DND-41 (cell line): Measurements from ENCODE around the gene HS3ST3A1.

ENCODE experiments used
- ATAC-seq: fragments of 200-7000 bp; cut with Tn5 transposase; 3 replicates; pipeline ENCODE4 v1.9.1; 2021; ENCODE audit warnings: low read depth; ENCODE audit not compliant: insufficient read depth
- DNase-seq: peaks from one replicate; pipeline ENCODE4 v3.0.0-alpha.2; 2020
- H2AFZ ChIP-seq: 2 replicates; pipeline ENCODE4 v1.6.0; 2012; ENCODE audit warnings: low read depth, low read length
- H3K27ac ChIP-seq: 2 replicates; pipeline ENCODE4 v1.5.1; 2012; ENCODE audit warnings: low read length, inconsistent platforms
- H3K27me3 ChIP-seq: fragments of 200-600 bp; sonication (generic); 2 replicates; pipeline ENCODE4 v1.6.0; 2012; ENCODE audit warnings: low read length, mild to moderate bottlenecking, inconsistent platforms; ENCODE audit not compliant: insufficient read depth, poor library complexity
- H3K36me3 ChIP-seq: 2 replicates; pipeline ENCODE4 v1.5.1; 2012; ENCODE audit warnings: low read length, inconsistent platforms; ENCODE audit not compliant: insufficient read depth
- H3K4me1 ChIP-seq: 2 replicates; pipeline ENCODE4 v1.5.1; 2012; ENCODE audit warnings: mild to moderate bottlenecking, low read length; ENCODE audit not compliant: insufficient read depth
- H3K4me2 ChIP-seq: 2 replicates; pipeline ENCODE4 v1.6.0; 2012; ENCODE audit warnings: mild to moderate bottlenecking, moderate library complexity, low read length, inconsistent platforms; ENCODE audit not compliant: insufficient read depth
- H3K4me3 ChIP-seq, 2 experiments: fragments of 200-600 bp in 1 of 2; shearing (Covaris generic) in 1 of 2; 2 replicates each; pipeline ENCODE4 v1.5.1; 2012 to 2016; ENCODE audit warnings: inconsistent platforms in 2 of 2, low read length in 2 of 2, mild to moderate bottlenecking in 2 of 2, low read depth in 1 of 2, moderate library complexity in 1 of 2
- H3K79me2 ChIP-seq: 2 replicates; pipeline ENCODE4 v1.6.0; 2012; ENCODE audit warnings: low read length, inconsistent platforms; ENCODE audit not compliant: insufficient read depth
- H3K9ac ChIP-seq: 2 replicates; pipeline ENCODE4 v1.6.0; 2012; ENCODE audit warnings: low read depth, mild to moderate bottlenecking, inconsistent platforms, low read length, moderate library complexity
- H3K9me3 ChIP-seq: 2 replicates; pipeline ENCODE4 v1.5.1; 2012; ENCODE audit warnings: low read length, moderate library complexity, mild to moderate bottlenecking, inconsistent platforms; ENCODE audit not compliant: insufficient read depth, severe bottlenecking
- H4K20me1 ChIP-seq: 2 replicates; pipeline ENCODE4 v1.6.0; 2012; ENCODE audit warnings: low read length; ENCODE audit not compliant: insufficient read depth
- EZH2 ChIP-seq: IDR thresholded peaks from 3 replicates; pipeline ENCODE4 v1.6.1; 2012; ENCODE audit warnings: borderline replicate concordance, low read depth, mild to moderate bottlenecking, moderate library complexity, low read length, inconsistent platforms; ENCODE audit not compliant: severe bottlenecking
- TF ChIP-seq, protein P1 (sequence below): IDR thresholded peaks from 2 replicates; pipeline ENCODE4 v1.5.1; 2012; ENCODE audit warnings: borderline replicate concordance, low read length, moderate library complexity, mild to moderate bottlenecking; ENCODE audit not compliant: poor library complexity, severe bottlenecking; ENCODE audit errors: extremely low read depth

Gene HS3ST3A1

DNA sequence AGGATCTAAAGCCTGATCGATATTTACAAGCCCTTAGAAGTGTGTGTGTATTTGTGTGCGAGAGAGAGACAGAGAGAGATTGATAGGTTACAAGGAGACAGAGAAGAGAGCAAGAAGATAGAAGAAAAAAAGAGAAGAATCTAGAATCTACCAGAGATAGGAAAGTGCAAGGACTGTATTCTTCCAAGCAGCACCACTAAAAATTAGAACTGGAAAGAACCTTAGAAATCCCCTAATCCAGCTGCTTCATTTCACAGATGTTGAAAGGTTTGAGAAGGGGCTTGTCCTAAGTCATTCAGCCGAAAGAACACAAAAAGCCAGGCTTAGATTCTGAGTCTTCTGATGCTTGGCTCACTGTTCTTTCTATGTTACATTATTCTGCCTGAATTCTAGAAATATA is 92.2 kb downstream of the HS3ST3A1 start:
- DNase-seq (no peak), ATAC-seq (no peak)
- no peak for TF ChIP-seq EZH2
- TF ChIP-seq, protein P1, sequence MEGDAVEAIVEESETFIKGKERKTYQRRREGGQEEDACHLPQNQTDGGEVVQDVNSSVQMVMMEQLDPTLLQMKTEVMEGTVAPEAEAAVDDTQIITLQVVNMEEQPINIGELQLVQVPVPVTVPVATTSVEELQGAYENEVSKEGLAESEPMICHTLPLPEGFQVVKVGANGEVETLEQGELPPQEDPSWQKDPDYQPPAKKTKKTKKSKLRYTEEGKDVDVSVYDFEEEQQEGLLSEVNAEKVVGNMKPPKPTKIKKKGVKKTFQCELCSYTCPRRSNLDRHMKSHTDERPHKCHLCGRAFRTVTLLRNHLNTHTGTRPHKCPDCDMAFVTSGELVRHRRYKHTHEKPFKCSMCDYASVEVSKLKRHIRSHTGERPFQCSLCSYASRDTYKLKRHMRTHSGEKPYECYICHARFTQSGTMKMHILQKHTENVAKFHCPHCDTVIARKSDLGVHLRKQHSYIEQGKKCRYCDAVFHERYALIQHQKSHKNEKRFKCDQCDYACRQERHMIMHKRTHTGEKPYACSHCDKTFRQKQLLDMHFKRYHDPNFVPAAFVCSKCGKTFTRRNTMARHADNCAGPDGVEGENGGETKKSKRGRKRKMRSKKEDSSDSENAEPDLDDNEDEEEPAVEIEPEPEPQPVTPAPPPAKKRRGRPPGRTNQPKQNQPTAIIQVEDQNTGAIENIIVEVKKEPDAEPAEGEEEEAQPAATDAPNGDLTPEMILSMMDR: no peak
- Histone ChIP-seq H3K4me1 (no peaks in the 10 kb centered on the region), H4K20me1 (no peaks in the 10 kb centered on the region), H3K4me2 (no peak overlapping the region), H3K36me3 (no peaks in the 10 kb centered on the region), H2AFZ (no peak overlapping the region), H3K4me3 (no peak overlapping the region), H3K79me2 (no peaks in the 10 kb centered on the region), H3K27ac (no peak overlapping the region), H3K9me3 (no peaks in the 10 kb centered on the region), H3K27me3 (no peaks in the 10 kb centered on the region), H3K9ac (no peak overlapping the region)

DNA sequence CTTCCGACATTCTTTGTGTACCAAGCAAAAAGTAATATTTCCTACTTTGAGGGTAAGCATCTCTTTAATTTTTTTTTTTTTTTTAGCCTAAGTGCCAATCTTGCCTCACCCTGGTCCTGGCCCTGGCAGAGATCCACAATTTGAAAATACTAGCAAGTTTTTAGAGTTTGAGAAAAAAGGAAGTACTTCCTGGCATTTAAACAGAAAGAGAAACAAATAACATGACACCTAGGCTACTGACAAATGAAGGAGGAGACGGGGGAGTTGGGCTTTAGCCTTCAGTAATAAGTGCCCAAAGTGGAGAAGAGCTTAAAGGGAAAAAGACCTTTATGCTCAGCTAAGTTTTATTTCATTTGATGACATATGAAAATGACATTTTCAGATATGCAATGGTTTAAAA is 92.8 kb downstream of the HS3ST3A1 start:
- no peak overlapping the region for H2AFZ ChIP-seq
- H3K27ac ChIP-seq: no peak overlapping the region
- ATAC-seq: no peak
- TF ChIP-seq, protein P1: no peak
- TF ChIP-seq EZH2: no peak
- no peaks in the 10 kb centered on the region for H4K20me1 ChIP-seq
- no peak overlapping the region for H3K4me2 ChIP-seq
- no peaks in the 10 kb centered on the region for H3K79me2 ChIP-seq
- no peak for DNase-seq
- H3K9ac ChIP-seq: no peak overlapping the region
- H3K4me3 ChIP-seq: no peak overlapping the region
- no peaks in the 10 kb centered on the region for H3K36me3 ChIP-seq
- no peaks in the 10 kb centered on the region for H3K9me3 ChIP-seq
- no peaks in the 10 kb centered on the region for H3K4me1 ChIP-seq
- H3K27me3 ChIP-seq: no peaks in the 10 kb centered on the region

- Histone ChIP-seq H3K9ac (no peak overlapping the region), H3K4me3 (no peak overlapping the region), H3K4me2 (no peak overlapping the region), H3K36me3 (no peaks in the 10 kb centered on the region), H3K27me3 (no peaks in the 10 kb centered on the region), H3K79me2 (no peaks in the 10 kb centered on the region), H3K4me1 (no peaks in the 10 kb centered on the region), H3K9me3 (no peaks in the 10 kb centered on the region), H2AFZ (no peak overlapping the region), H3K27ac (no peak overlapping the region), H4K20me1 (no peaks in the 10 kb centered on the region)
- no peak for ATAC-seq
- no peak for DNase-seq
- TF ChIP-seq EZH2: no peak
- TF ChIP-seq, protein P1: no peak
Measured at GRCh38 chr17:13503526-13503925, 98.2 kb downstream of the HS3ST3A1 start.

DNA sequence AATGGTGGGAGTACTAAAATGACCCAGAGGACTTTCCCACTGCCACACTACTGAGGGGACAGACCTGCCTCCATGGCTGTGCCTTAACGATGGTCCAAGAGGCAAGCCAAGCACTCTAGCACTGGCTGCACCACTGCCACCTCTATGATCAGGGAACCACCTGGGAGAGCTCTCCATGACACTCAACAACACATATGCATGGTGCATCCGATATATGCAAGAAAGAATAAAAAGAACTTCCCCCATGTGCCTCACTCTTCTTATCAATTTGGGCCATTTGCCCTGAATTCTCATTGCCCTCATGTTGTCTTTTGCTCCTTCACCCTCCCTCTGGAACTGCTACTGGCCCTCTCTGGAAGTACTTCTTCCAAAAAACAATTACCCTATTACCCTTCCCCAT is 99.5 kb downstream of the HS3ST3A1 start:
- TF ChIP-seq, protein P1: no peak
- no peak for TF ChIP-seq EZH2
- H3K9me3 ChIP-seq: no peaks in the 10 kb centered on the region
- no peak overlapping the region for H3K9ac ChIP-seq
- H3K4me2 ChIP-seq: no peak overlapping the region
- H2AFZ ChIP-seq: no peak overlapping the region
- H3K4me1 ChIP-seq: no peaks in the 10 kb centered on the region
- ATAC-seq (no peak), DNase-seq (no peak)
- H3K36me3 ChIP-seq: no peaks in the 10 kb centered on the region
- H3K79me2 ChIP-seq: no peaks in the 10 kb centered on the region
- no peak overlapping the region for H3K27ac ChIP-seq
- H4K20me1 ChIP-seq: no peaks in the 10 kb centered on the region
- no peaks in the 10 kb centered on the region for H3K27me3 ChIP-seq
- no peak overlapping the region for H3K4me3 ChIP-seq
